ENCODE data around the gene TOX4. TPM values are rescaled to one million over a fixed set of nuclear protein-coding genes. Genes with fewer than 3 reads are reported as not detected.

TOX4 gene
- total and polyA plus RNA-seq, 2 donors (not counting 1 experiment from before 2014, with no cell fraction given) = 33.6 to 74.1 TPM

DNA sequence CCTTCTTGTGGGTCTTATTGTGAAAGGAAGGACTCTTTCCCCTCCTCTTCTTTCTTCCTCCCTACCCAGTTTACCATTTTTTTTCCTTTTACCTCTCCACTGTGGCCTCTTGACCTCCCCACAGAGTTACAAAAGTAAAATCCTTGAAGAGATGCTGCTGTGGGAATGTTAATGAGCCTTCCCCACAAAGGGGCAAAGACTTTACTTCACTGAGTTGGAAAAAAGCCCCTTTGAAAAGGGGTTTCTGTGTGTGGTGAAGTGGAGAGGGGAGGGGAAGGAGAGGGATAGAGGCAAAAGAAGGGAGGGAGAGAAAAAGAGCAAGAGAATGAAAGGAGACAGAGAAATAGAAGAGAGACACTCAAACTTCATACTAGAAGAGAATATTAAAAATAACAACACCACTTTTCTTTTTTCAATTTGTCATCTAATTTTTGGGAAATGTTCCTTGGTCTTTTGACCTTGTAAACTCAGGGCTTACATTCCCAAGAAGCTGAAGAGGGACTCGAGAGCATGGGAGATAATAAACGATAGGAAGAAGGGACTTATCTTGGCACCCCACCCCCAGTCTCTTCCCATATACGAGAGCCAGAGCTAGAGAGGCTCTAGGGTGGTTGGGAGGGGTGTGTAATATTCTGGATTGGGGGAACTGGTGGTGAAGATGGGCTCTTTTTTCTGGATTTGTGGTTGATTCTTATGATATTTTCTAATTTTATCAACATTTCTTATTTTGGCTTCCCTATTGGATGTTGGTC, 62.4 kb downstream of the TOX4 start:
- POLR2A ChIA-PET = no interaction called here
- H3K27me3 Mint-ChIP-seq = peaks cover 64% of the 10 kb centered on the region
- no peak for ATAC-seq (ENCODE audit: low read depth)

More for the DNA sequence above, 62.4 kb downstream of the TOX4 start:
- Mint-ChIP-seq H3K9me3 (ENCODE audit: insufficient read depth) (no peaks in the 10 kb centered on the region), H3K27ac (no peak overlapping the region), H3K4me1 (peaks cover 12% of the 10 kb centered on the region), H3K4me3 (no peak overlapping the region)
- Histone ChIP-seq H2AFZ (ENCODE audit: insufficient read depth, low read depth, low read length, poor library complexity, severe bottlenecking) (no peak overlapping the region), H4K20me1 (ENCODE audit: control insufficient read depth, insufficient read depth, low read length, poor library complexity, severe bottlenecking) (no peaks in the 10 kb centered on the region), H3K4me2 (replicated peaks; ENCODE audit: low read depth, low read length, poor library complexity, severe bottlenecking) (no peak overlapping the region), H3K27ac (ENCODE audit: low read length in 2 of 2) (no peak overlapping the region), H3K9ac (ENCODE audit: low read length) (no peak overlapping the region), H3K9me3 (ENCODE audit: control extremely low read depth in 1 of 3, control insufficient read depth in 2 of 3, insufficient read depth in 1 of 3, low read length in 2 of 3) (no peaks in the 10 kb centered on the region), H3K4me1 (ENCODE audit: control insufficient read depth in 2 of 2, insufficient read depth in 2 of 2, low read length in 2 of 2) (peaks cover 8 to 10% of the 10 kb centered on the region in 2 donors), H3K27me3 (replicated peaks in 1 of 4; ENCODE audit: control extremely low read depth in 1 of 4, control insufficient read depth in 3 of 4, insufficient read depth in 4 of 4, low read length in 3 of 4) (peaks cover 0 to 39% (median 30%) of the 10 kb centered on the region in 4 experiments), H3K4me3 (ENCODE audit: control extremely low read depth in 1 of 5, extremely low read depth in 1 of 5, insufficient read depth in 1 of 5, low read depth in 2 of 5, low read length in 4 of 5) (no peak overlapping the region), H3K79me2 (ENCODE audit: control insufficient read depth, insufficient read depth, low read length) (no peaks in the 10 kb centered on the region), H3K36me3 (replicated peaks in 1 of 2; ENCODE audit: control extremely low read depth in 1 of 2, control insufficient read depth in 1 of 2, extremely low read depth in 1 of 2, insufficient read depth in 2 of 2, low read length in 1 of 2) (no peaks in the 10 kb centered on the region)
- WGBS (ENCODE audit: insufficient coverage) = no CpG with 5 or more reads among the region's 3 CpGs
- TF ChIP-seq, protein P1, sequence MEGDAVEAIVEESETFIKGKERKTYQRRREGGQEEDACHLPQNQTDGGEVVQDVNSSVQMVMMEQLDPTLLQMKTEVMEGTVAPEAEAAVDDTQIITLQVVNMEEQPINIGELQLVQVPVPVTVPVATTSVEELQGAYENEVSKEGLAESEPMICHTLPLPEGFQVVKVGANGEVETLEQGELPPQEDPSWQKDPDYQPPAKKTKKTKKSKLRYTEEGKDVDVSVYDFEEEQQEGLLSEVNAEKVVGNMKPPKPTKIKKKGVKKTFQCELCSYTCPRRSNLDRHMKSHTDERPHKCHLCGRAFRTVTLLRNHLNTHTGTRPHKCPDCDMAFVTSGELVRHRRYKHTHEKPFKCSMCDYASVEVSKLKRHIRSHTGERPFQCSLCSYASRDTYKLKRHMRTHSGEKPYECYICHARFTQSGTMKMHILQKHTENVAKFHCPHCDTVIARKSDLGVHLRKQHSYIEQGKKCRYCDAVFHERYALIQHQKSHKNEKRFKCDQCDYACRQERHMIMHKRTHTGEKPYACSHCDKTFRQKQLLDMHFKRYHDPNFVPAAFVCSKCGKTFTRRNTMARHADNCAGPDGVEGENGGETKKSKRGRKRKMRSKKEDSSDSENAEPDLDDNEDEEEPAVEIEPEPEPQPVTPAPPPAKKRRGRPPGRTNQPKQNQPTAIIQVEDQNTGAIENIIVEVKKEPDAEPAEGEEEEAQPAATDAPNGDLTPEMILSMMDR (IDR thresholded peaks at IDR 0.05) = no peak
- no peak for TF ChIP-seq EZH2 (IDR thresholded peaks at IDR 0.05; ENCODE audit: borderline replicate concordance, insufficient read depth, low read depth, low read length, poor library complexity, severe bottlenecking)
- no peak for DNase-seq
- CTCF ChIA-PET = no interaction called here
- intact Hi-C loops (cut with micrococcal nuclease) = no loop called here
